Urinary bladder (tissue), 4 donors: Measurements from ENCODE around the gene IQGAP1. TPM values are rescaled to one million over a fixed set of nuclear protein-coding genes. Genes with fewer than 3 reads are reported as not detected.
"Not testable (repeated sequence)": the region's sequence is repeated elsewhere in the genome, so short reads cannot be mapped to it uniquely, and the experiment has no call there.

Source experiments
- DNase-seq: peaks from one replicate; pipeline ENCODE4 v3.0.0-alpha.2; 2015; ENCODE audit errors: extremely low spot score
- H3K27ac ChIP-seq: one replicate; pipeline ENCODE4 v1.5.1; 2013; ENCODE audit warnings: low read depth, mild to moderate bottlenecking, moderate library complexity
- H3K36me3 ChIP-seq: one replicate; pipeline ENCODE4 v1.6.1; 2013; ENCODE audit warnings: mild to moderate bottlenecking, moderate library complexity; ENCODE audit not compliant: insufficient read depth
- H3K4me1 ChIP-seq: one replicate; pipeline ENCODE4 v1.6.1; 2013; ENCODE audit warnings: mild to moderate bottlenecking, moderate library complexity; ENCODE audit not compliant: insufficient read depth
- H3K4me3 ChIP-seq: one replicate; pipeline ENCODE4 v1.5.1; 2013; ENCODE audit warnings: low read depth, low read length
- WGBS: extraction: QIAGEN DNeasy Blood & Tissue Kit; methylation state at CpG from one replicate; pipeline ENCODE4 v1.1.7; 2013; 5-methylcytosine and 5-hydroxymethylcytosine counted together
- polyA plus RNA-seq: library from polyadenylated mRNA; stranded (reverse); fragments of 200-250 nt; gene quantifications from one replicate; pipeline ENCODE4 v1.2.3, GENCODE V29; 2013
- total RNA-seq: library from RNA; depleted of rRNA; stranded (reverse); fragments of >200 nt; gene quantifications from one replicate; pipeline ENCODE4 v1.2.3, GENCODE V29; 2014
- donor health status: healthy with polysubstance abuse.
- donor health status: healthy.

The IQGAP1 gene, protein sequence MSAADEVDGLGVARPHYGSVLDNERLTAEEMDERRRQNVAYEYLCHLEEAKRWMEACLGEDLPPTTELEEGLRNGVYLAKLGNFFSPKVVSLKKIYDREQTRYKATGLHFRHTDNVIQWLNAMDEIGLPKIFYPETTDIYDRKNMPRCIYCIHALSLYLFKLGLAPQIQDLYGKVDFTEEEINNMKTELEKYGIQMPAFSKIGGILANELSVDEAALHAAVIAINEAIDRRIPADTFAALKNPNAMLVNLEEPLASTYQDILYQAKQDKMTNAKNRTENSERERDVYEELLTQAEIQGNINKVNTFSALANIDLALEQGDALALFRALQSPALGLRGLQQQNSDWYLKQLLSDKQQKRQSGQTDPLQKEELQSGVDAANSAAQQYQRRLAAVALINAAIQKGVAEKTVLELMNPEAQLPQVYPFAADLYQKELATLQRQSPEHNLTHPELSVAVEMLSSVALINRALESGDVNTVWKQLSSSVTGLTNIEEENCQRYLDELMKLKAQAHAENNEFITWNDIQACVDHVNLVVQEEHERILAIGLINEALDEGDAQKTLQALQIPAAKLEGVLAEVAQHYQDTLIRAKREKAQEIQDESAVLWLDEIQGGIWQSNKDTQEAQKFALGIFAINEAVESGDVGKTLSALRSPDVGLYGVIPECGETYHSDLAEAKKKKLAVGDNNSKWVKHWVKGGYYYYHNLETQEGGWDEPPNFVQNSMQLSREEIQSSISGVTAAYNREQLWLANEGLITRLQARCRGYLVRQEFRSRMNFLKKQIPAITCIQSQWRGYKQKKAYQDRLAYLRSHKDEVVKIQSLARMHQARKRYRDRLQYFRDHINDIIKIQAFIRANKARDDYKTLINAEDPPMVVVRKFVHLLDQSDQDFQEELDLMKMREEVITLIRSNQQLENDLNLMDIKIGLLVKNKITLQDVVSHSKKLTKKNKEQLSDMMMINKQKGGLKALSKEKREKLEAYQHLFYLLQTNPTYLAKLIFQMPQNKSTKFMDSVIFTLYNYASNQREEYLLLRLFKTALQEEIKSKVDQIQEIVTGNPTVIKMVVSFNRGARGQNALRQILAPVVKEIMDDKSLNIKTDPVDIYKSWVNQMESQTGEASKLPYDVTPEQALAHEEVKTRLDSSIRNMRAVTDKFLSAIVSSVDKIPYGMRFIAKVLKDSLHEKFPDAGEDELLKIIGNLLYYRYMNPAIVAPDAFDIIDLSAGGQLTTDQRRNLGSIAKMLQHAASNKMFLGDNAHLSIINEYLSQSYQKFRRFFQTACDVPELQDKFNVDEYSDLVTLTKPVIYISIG (N-terminal part only)
- total RNA-seq (257 TPM), polyA plus RNA-seq (147 TPM)

- peak; percentile 87 for DNase-seq
- 6% methylated on average over 62 of the region's 62 CpGs for WGBS
- Histone ChIP-seq H3K27ac (peak within 1 kb of the TSS; percentile 99), H3K36me3 (no peaks in the 10 kb centered on the region), H3K4me3 (peak within 1 kb of the TSS; percentile 83), H3K4me1 (peaks cover 1% of the 10 kb centered on the region)
These were observed at the start of gene IQGAP1 for GRCh38 chr15:90387534-90388461. Gene IQGAP1 (plus strand): TSS chr15:90388242. CDS start chr15:90388342, 100 bp downstream.

DNA sequence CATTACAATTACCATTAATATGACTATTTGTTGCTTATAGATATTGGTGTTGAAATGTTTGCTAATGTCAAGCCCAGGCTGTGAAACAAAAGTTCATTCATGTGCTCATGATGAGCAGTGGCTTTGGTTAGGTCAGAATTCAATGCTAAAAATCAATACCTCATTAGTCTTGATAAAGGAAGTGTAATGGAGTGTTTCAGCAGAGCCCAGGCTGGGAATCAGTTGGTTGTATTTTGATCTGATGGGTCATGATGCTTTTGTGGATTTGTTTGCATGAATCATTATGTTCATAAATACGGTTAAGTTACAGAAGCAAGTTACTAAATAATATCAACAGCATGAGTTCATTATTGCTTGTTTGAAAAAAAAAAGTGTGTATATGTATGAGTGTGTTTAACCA is 49.5 kb upstream of the IQGAP1 start:
- 91% methylated on average over 1 of the region's 1 CpG for WGBS
- H3K4me1 ChIP-seq: no peaks in the 10 kb centered on the region
- no peak for DNase-seq

DNA sequence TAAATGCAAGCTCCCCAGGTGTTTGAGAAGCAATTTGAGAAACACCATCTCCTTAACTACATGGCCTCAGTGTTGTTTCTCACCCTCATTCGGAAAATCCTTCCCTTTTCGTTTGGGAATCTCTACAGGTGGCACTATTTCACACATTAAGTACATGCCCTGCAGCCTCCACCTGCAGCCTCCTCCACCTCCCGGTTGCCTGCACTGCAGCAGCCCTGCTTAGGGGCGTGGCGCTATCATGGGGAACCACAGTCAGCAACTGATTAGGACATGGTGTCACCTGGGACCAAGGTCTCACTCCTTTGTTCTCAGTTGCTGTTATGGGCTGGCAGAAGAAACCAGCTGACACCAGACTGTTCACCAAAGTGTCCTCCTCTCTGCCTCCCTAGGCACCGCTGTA is 47.7 kb upstream of the IQGAP1 start:
- no peak for DNase-seq
- H3K36me3 ChIP-seq: no peaks in the 10 kb centered on the region
- no peak overlapping the region for H3K27ac ChIP-seq
- WGBS: 76% methylated on average over 6 of the region's 6 CpGs
- H3K4me3 ChIP-seq: no peak overlapping the region
- no peaks in the 10 kb centered on the region for H3K4me1 ChIP-seq

More for the DNA sequence above, 49.5 kb upstream of the IQGAP1 start:
- H3K4me3 ChIP-seq: no peak overlapping the region
- H3K27ac ChIP-seq: no peak overlapping the region
- H3K36me3 ChIP-seq: no peaks in the 10 kb centered on the region

- DNase-seq: no peak
- 81% methylated on average over 5 of the region's 5 CpGs for WGBS
- Histone ChIP-seq H3K27ac (no peak overlapping the region), H3K4me1 (no peaks in the 10 kb centered on the region), H3K4me3 (no peak overlapping the region), H3K36me3 (no peaks in the 10 kb centered on the region)
These were observed 44.7 kb upstream of the IQGAP1 start for GRCh38 chr15:90343302-90343790.

- 95% methylated on average over 1 of the region's 1 CpG for WGBS
- no peaks in the 10 kb centered on the region for H3K4me1 ChIP-seq
- DNase-seq: no peak
- H3K27ac ChIP-seq: no peak overlapping the region
- no peaks in the 10 kb centered on the region for H3K36me3 ChIP-seq
- H3K4me3 ChIP-seq: no peak overlapping the region
These were observed 43.4 kb upstream of the IQGAP1 start for GRCh38 chr15:90344662-90345061.

- H3K36me3 ChIP-seq: no peaks in the 10 kb centered on the region
- DNase-seq: no peak
- 39% methylated on average over 2 of the region's 2 CpGs for WGBS
These were observed 42.2 kb upstream of the IQGAP1 start for GRCh38 chr15:90345857-90346256.

DNA sequence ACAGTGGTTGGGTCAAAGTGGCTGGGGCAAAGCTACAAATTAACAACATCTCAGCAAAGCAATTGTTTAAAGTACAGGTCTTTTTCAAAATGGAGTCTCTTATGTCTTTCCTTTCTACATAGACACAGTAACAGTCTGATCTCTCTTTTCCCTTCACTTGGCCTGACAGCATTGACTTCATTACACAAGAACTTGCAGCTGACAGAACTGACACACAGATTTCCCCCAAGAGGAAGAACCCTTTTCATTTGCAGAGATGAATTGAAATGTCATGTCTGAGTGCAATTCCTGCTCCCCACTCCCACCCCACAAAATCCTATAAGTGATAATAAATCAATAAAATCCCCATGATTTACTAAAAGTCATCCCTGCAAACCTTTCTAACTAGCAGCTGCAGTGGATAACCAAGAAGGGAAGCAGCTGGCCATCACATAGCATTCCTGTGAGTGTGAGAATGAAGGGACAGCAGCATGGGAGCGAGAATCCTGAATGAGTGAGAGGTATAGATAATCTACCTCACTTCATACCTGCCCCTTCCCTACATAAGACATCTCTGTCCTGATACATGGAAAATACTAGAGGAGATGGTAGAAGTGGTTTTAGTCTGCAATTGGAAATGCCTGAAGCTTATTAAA is 40.5 kb upstream of the IQGAP1 start:
- not testable (repeated sequence) for H3K4me1 ChIP-seq, DNase-seq, H3K4me3 ChIP-seq, H3K36me3 ChIP-seq, H3K27ac ChIP-seq
- WGBS: 97% methylated on average over 1 of the region's 1 CpG

More at GRCh38 chr15:90345857-90346256, 42.2 kb upstream of the IQGAP1 start:
- H3K4me3 ChIP-seq: no peak overlapping the region
- H3K27ac ChIP-seq: no peak overlapping the region
- no peaks in the 10 kb centered on the region for H3K4me1 ChIP-seq

- H3K4me1 ChIP-seq: no peaks in the 10 kb centered on the region
- H3K4me3 ChIP-seq: no peak overlapping the region
- no peaks in the 10 kb centered on the region for H3K36me3 ChIP-seq
- no peak overlapping the region for H3K27ac ChIP-seq
- 72% methylated on average over 6 of the region's 6 CpGs for WGBS
- DNase-seq: no peak
These were observed 39.6 kb upstream of the IQGAP1 start for GRCh38 chr15:90348456-90348855.

DNA sequence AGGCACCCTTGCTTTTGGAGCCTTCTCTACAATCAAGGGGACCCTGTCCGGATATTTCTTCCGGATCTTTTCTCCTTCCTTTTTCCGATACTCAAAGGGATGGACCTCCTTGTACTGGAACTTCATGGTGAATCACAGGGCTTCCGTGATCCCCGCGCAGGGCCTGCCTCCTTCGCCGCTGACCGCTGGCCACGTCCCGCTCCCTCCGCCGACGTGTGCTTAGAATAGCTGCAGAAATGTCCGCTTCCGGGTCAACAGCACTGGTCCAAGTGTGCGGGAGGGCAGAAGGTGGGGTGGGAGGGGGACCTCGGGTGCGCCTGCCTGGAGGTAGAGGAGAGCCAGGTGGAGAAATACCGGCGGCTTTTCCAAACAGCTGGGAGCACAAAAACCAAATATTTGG is 39.0 kb upstream of the IQGAP1 start:
- no peaks in the 10 kb centered on the region for H3K4me1 ChIP-seq
- no peak overlapping the region for H3K4me3 ChIP-seq
- H3K36me3 ChIP-seq: no peaks in the 10 kb centered on the region
- 96% methylated on average over 21 of the region's 21 CpGs for WGBS
- no peak overlapping the region for H3K27ac ChIP-seq
- no peak for DNase-seq

- Histone ChIP-seq H3K4me1 (no peaks in the 10 kb centered on the region), H3K36me3 (no peaks in the 10 kb centered on the region), H3K4me3 (no peak overlapping the region), H3K27ac (no peak overlapping the region)
- DNase-seq: no peak
- 92% methylated on average over 9 of the region's 9 CpGs for WGBS
These were observed 38.2 kb upstream of the IQGAP1 start for GRCh38 chr15:90349821-90350220.

- no peak overlapping the region for H3K4me3 ChIP-seq
- H3K36me3 ChIP-seq: no peaks in the 10 kb centered on the region
- no peak overlapping the region for H3K27ac ChIP-seq
- no peak for DNase-seq
- 29% methylated on average over 25 of the region's 25 CpGs for WGBS
- no peaks in the 10 kb centered on the region for H3K4me1 ChIP-seq
These were observed 36.4 kb upstream of the IQGAP1 start for GRCh38 chr15:90351479-90352106.
